A673 (cell line): ENCODE measurements around the gene CAMK1D. TPM values are rescaled to one million over a fixed set of nuclear protein-coding genes. Genes with fewer than 3 reads are reported as not detected.

Experiments
- BruUV-seq: library from RNA; stranded (reverse); fragments of 400-500 nt; replicated peaks from 2 replicates; lab custom pipeline; 2021; lab: Mats Ljungman, UMichigan
- CTCF ChIA-PET: fragments of 300-600 bp; sonication (Branson Sonifier 250); formaldehyde crosslinking; loops from one replicate; lab custom pipeline; 2022; ENCODE audit warnings: antibody characterized with exemption; lab: Charles Lee
- POLR2A ChIA-PET: fragments of 300-600 bp; sonication (Branson Sonifier 250); formaldehyde crosslinking; loops from one replicate; lab custom pipeline; 2022; ENCODE audit warnings: antibody characterized with exemption; ENCODE audit not compliant: low non-redundant PET; lab: Charles Lee
- DNase-seq: peaks from one replicate; pipeline ENCODE4 v3.0.0-alpha.2; 2015; ENCODE audit warnings: low spot score
- H3K27ac ChIP-seq: fragments of 200-600 bp; sonication (generic); 2 replicates; pipeline ENCODE4 v1.5.1; 2016; ENCODE audit warnings: mixed run types, low read depth, mild to moderate bottlenecking, mixed read lengths, antibody characterized with exemption, low read length; ENCODE audit not compliant: poor library complexity, severe bottlenecking
- H3K27me3 ChIP-seq: fragments of 200-600 bp; sonication (generic); replicated peaks from 2 replicates; pipeline ENCODE4 v1.6.1; 2017; ENCODE audit warnings: mixed run types, low read depth, mild to moderate bottlenecking, mixed read lengths, antibody characterized with exemption, low read length; ENCODE audit not compliant: insufficient read depth, poor library complexity
- H3K36me3 ChIP-seq: fragments of 200-600 bp; sonication (generic); 2 replicates; pipeline ENCODE4 v1.6.1; 2016; ENCODE audit warnings: mixed run types, mild to moderate bottlenecking, mixed read lengths, antibody characterized with exemption, low read length; ENCODE audit not compliant: insufficient read depth, poor library complexity, severe bottlenecking
- H3K4me1 ChIP-seq: fragments of 200-600 bp; sonication (generic); 2 replicates; pipeline ENCODE4 v1.6.1; 2017; ENCODE audit warnings: mixed run types, mild to moderate bottlenecking, mixed read lengths, antibody characterized with exemption, low read length; ENCODE audit not compliant: insufficient read depth, poor library complexity, severe bottlenecking
- H3K4me3 ChIP-seq: fragments of 200-600 bp; sonication (generic); 2 replicates; pipeline ENCODE4 v1.5.1; 2016; ENCODE audit warnings: low read depth, mixed run types, mild to moderate bottlenecking, mixed read lengths, low read length; ENCODE audit not compliant: poor library complexity, severe bottlenecking
- H3K9me3 ChIP-seq: fragments of 200-600 bp; sonication (generic); 2 replicates; pipeline ENCODE4 v1.6.1; 2016; ENCODE audit warnings: mixed run types, low read depth, mild to moderate bottlenecking, mixed read lengths, antibody characterized with exemption, low read length; ENCODE audit not compliant: poor library complexity, severe bottlenecking
- EZH2 ChIP-seq: fragments of 200-600 bp; sonication (generic); IDR thresholded peaks from 2 replicates; pipeline ENCODE4 v1.6.1; 2017; ENCODE audit warnings: borderline replicate concordance, low read depth, mild to moderate bottlenecking, mixed read lengths, antibody characterized with exemption, low read length; ENCODE audit not compliant: poor library complexity, severe bottlenecking
- intact Hi-C: fragments of 100-400 bp; cut with micrococcal nuclease; formaldehyde crosslinking; loops from one replicate; pipeline ENCODE4 v1.10.0; 2022; ENCODE audit not compliant: unreplicated experiment
- total RNA-seq: library from RNA; stranded (reverse); gene quantifications from 2 replicates; pipeline ENCODE4 v1.2.3, GENCODE V29; 2021
- TF ChIP-seq, protein P1 (sequence below): fragments of 300-800, 200-600 bp; sonication (generic); conservative IDR thresholded peaks from 2 replicates; pipeline ENCODE4 v1.5.1; 2017; ENCODE audit warnings: low read depth, mild to moderate bottlenecking, antibody characterized with exemption, low read length, moderate library complexity, mixed read lengths

Gene CAMK1D
- total RNA-seq, 1 experiment from 2014 or later: 23.7 TPM

DNA sequence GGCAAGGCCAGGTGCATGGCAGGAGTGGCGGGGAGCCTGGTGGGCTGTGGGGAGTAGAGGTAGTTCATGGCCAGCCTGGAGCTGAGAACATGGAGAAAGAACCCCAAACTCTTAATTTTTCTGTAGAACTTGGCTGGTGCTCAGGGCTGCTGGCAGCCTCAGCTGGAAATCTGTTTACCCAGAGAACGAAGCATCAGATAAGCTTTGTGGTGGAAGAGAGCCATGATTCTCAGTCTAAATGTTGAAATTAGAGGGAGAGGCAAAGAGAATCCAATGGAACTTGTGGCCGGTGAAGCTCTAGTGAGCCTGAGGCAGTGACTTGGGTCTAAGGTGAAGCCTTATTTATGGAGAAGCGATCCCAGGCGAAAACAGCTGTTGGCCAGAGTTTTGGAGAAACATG is 525.8 kb downstream of the CAMK1D start:
- H3K4me3 ChIP-seq: no peak overlapping the region
- no peak for DNase-seq
- intact Hi-C loops: no loop called here
- no TSS peak for BruUV-seq
- ChIA-PET CTCF (no interaction called here), POLR2A (no interaction called here)
- H3K27ac ChIP-seq: no peak overlapping the region
- no peaks in the 10 kb centered on the region for H3K36me3 ChIP-seq
- no peaks in the 10 kb centered on the region for H3K9me3 ChIP-seq
- TF ChIP-seq, protein P1, sequence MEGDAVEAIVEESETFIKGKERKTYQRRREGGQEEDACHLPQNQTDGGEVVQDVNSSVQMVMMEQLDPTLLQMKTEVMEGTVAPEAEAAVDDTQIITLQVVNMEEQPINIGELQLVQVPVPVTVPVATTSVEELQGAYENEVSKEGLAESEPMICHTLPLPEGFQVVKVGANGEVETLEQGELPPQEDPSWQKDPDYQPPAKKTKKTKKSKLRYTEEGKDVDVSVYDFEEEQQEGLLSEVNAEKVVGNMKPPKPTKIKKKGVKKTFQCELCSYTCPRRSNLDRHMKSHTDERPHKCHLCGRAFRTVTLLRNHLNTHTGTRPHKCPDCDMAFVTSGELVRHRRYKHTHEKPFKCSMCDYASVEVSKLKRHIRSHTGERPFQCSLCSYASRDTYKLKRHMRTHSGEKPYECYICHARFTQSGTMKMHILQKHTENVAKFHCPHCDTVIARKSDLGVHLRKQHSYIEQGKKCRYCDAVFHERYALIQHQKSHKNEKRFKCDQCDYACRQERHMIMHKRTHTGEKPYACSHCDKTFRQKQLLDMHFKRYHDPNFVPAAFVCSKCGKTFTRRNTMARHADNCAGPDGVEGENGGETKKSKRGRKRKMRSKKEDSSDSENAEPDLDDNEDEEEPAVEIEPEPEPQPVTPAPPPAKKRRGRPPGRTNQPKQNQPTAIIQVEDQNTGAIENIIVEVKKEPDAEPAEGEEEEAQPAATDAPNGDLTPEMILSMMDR: no peak
- TF ChIP-seq EZH2: no peak
- H3K4me1 ChIP-seq: no peaks in the 10 kb centered on the region
- no peaks in the 10 kb centered on the region for H3K27me3 ChIP-seq

DNA sequence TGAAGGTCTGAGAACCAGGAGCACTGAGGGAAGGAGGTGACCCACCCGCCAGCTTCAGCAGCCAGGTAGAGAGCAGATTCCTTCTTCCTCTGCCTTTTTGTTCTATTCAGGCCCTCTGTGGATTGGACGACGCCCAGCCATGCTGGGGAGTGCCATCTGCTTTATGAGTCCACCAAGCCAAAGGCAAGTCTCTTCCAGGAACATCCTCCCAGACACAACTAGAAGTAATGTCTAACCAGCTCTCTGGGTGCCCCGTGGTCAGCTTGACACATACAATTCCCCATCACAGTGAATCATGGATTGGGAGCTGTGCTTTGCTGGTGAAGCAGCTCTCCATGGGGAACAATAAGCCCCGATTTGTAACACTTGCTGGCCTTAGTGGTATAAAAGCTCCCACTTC is 526.9 kb downstream of the CAMK1D start:
- BruUV-seq: no TSS peak
- H3K9me3 ChIP-seq: no peaks in the 10 kb centered on the region
- ChIA-PET CTCF (no interaction called here), POLR2A (no interaction called here)
- no peak for DNase-seq
- no peak overlapping the region for H3K27ac ChIP-seq
- TF ChIP-seq, protein P1: no peak
- TF ChIP-seq EZH2: no peak
- no peaks in the 10 kb centered on the region for H3K27me3 ChIP-seq
- H3K4me3 ChIP-seq: no peak overlapping the region
- no peaks in the 10 kb centered on the region for H3K4me1 ChIP-seq
- no peaks in the 10 kb centered on the region for H3K36me3 ChIP-seq
- intact Hi-C loops: no loop called here

DNA sequence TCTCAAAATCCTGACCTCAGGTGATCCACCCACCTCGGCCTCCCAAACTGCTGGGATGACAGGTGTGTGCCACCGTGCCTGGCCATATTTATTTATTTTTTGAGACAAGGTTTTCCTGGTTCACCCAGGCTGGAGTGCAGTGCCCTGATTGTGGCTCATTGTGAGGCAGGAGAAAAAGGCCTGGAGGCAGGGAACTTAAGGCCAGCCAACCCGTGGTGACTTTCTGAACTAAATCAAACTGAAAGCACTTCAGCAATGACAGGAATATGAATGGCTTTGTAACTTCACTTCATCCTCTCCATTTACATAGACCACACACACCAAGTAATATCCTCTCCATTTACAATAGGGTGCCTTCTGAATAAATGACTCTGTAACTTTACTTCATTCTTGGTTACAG is 527.8 kb downstream of the CAMK1D start:
- intact Hi-C loops: no loop called here
- Histone ChIP-seq H3K27me3 (no peaks in the 10 kb centered on the region), H3K27ac (no peak overlapping the region), H3K4me3 (no peak overlapping the region), H3K9me3 (no peaks in the 10 kb centered on the region), H3K4me1 (no peaks in the 10 kb centered on the region), H3K36me3 (no peaks in the 10 kb centered on the region)
- ChIA-PET POLR2A (no interaction called here), CTCF (no interaction called here)
- BruUV-seq: no TSS peak
- no peak for DNase-seq
- TF ChIP-seq EZH2: no peak
- TF ChIP-seq, protein P1: no peak
